ENCODE results near the gene ADARB1. TPM values are rescaled to one million over a fixed set of nuclear protein-coding genes. Genes with fewer than 3 reads are reported as not detected.

The ADARB1 gene
- total and polyA plus RNA-seq, 9 of the 15 experiments (the other 6 are each of a cell fraction or from before 2014, with no cell fraction given), result 6.7 to 16.0 (median 8.3) TPM

GRCh38 chr21:45164124-45164511, 89.7 kb downstream of the ADARB1 start:
- ChIA-PET CTCF (ENCODE audit: low intra/inter-chr PET ratio) (no interaction called here), POLR2A (interaction anchor here (1.5 kb wide), 1 partner anchor 114 kb away, joined by 4 read pairs; no protein-coding TSS in a partner anchor)
- Histone ChIP-seq H3K9me3 (replicated peaks; ENCODE audit: control insufficient read depth, insufficient read depth, low read depth, low read length) (no peaks in the 10 kb centered on the region), H3K4me1 (replicated peaks in 1 of 2; ENCODE audit: control insufficient read depth in 2 of 2, insufficient read depth in 2 of 2, low read length in 2 of 2) (peaks cover 9% of the 10 kb centered on the region in 2 experiments), H3K36me3 (ENCODE audit: control insufficient read depth, insufficient read depth, low read length) (no peaks in the 10 kb centered on the region), H3K27ac (ENCODE audit: extremely low read depth, low read depth, low read length) (no peak overlapping the region), H3K9ac (ENCODE audit: insufficient read depth in 1 of 2, low read depth in 2 of 2, low read length in 2 of 2) (no peak overlapping the region), H3K4me3 (no peak overlapping the region), H3K4me2 (ENCODE audit: insufficient read depth, low read length) (no peak overlapping the region), H3K27me3 (ENCODE audit: control insufficient read depth in 2 of 2, insufficient read depth in 2 of 2, low read length in 2 of 2) (peaks cover 0 to 10% of the 10 kb centered on the region in 2 experiments; a peak in 1 of 5 replicates), H2AFZ (ENCODE audit: low read depth, low read length) (no peak overlapping the region), H3K79me2 (ENCODE audit: control insufficient read depth, insufficient read depth, low read length) (no peaks in the 10 kb centered on the region), H3K9me1 (ENCODE audit: control insufficient read depth, insufficient read depth, low read length) (no peaks in the 10 kb centered on the region), H4K20me1 (replicated peaks; ENCODE audit: control insufficient read depth, insufficient read depth, low read length) (no peaks in the 10 kb centered on the region)
- ATAC-seq, result no peak
- in situ Hi-C loops (cut with MboI), result no loop called here
- FAIRE-seq, result no peak
- WGBS (ENCODE audit: insufficient coverage, low coverage, missing lambda C conversion rate), result 19% methylated on average over 10 of the region's 12 CpGs
- no TSS peak for BruUV-seq (replicated peaks)
- TF ChIP-seq SMARCE1 (IDR thresholded peaks at IDR 0.05), result no peak
- TF ChIP-seq SREBF2 (CRISPR knock-in tag; IDR thresholded peaks at IDR 0.05), result no peak
- no peak for TF ChIP-seq RUNX1 (IDR thresholded peaks at IDR 0.05; ENCODE audit: low read depth)
- no peak for TF ChIP-seq ZNF778 (CRISPR knock-in tag; IDR thresholded peaks at IDR 0.05)
- no peak for TF ChIP-seq CAMTA2 (CRISPR knock-in tag; conservative IDR thresholded peaks at IDR 0.05)
- no peak for TF ChIP-seq TAF9B (IDR thresholded peaks at IDR 0.05; ENCODE audit: partially characterized antibody)
- TF ChIP-seq ATF3 (IDR thresholded peaks at IDR 0.05), result no peak
- no peak for TF ChIP-seq ATF3 (CRISPR knock-in tag; conservative IDR thresholded peaks at IDR 0.05)
- no peak for TF ChIP-seq CEBPZ (IDR thresholded peaks at IDR 0.05; ENCODE audit: borderline replicate concordance, low read depth, low read length)
- no peak for TF ChIP-seq MYBL2 (IDR thresholded peaks at IDR 0.05; ENCODE audit: low read depth)
- TF ChIP-seq MYBL2 (CRISPR knock-in tag; IDR thresholded peaks at IDR 0.05; ENCODE audit: borderline replicate concordance), result no peak
- TF ChIP-seq L3MBTL2 (IDR thresholded peaks at IDR 0.05), result no peak
- no peak for TF ChIP-seq ZNF764 (CRISPR knock-in tag; IDR thresholded peaks at IDR 0.05; ENCODE audit: low read depth)
- no peak for TF ChIP-seq ZNF3 (CRISPR knock-in tag; IDR thresholded peaks at IDR 0.05)
- TF ChIP-seq ZNF668 (CRISPR knock-in tag; IDR thresholded peaks at IDR 0.05), result no peak
- intact Hi-C loops (cut with micrococcal nuclease), result no loop called here
- no peak for DNase-seq (ENCODE audit: extremely low read depth in 1 of 4, low spot score in 3 of 4)

Measured in K562 (cell line).